Left forelimb (tissue), 1 donor: ENCODE measurements around the gene NT5DC2.

Source experiments
- DNase-seq: peaks from one replicate; pipeline ENCODE4 v3.0.0-alpha.2; 2018; ENCODE audit warnings: low spot score

Gene NT5DC2

DNA sequence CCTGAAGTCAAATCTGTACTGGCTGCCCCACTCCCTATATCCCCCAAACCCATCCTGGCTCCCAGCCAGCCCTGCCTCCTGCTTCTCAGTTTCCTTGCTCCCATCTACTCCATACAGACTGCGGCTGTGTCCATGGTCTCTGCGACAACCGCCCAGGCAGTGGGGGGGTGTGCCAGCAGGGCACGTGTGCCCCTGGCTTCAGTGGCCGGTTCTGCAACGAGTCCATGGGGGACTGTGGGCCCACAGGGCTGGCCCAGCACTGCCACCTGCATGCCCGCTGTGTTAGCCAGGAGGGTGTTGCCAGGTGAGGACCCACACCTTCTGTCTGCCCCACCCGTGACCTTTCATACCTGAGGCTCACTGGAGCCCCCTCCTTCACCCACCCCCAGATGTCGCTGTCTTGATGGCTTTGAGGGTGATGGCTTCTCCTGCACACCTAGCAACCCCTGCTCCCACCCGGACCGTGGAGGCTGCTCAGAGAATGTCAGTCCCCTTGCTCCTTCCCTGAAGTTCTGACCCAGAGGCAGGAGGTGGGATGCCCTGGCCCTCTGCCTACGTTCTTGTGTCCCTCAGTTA is 23.8 kb downstream of the NT5DC2 start:
- DNase-seq, result no peak

DNA sequence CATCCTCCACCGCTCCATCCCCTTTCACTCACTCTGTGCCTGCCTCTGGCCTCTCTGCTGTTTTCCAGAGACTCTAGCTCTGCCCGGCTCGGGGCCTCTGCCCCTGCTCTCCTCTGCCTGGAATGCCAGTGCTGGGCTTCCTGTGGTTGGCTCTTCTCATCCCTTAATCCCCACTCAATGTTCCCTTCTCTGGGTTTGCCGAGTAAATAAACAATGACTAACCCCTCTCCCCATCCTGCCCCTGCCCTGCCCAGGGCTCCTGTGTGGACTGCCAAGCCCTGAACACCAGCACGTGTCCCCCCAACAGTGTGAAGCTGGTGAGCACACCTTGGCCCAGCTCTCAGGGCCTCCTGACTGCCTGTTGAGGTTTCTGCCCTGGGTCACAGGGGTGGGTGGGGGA is 26.3 kb downstream of the NT5DC2 start:
- DNase-seq, result no peak

DNA sequence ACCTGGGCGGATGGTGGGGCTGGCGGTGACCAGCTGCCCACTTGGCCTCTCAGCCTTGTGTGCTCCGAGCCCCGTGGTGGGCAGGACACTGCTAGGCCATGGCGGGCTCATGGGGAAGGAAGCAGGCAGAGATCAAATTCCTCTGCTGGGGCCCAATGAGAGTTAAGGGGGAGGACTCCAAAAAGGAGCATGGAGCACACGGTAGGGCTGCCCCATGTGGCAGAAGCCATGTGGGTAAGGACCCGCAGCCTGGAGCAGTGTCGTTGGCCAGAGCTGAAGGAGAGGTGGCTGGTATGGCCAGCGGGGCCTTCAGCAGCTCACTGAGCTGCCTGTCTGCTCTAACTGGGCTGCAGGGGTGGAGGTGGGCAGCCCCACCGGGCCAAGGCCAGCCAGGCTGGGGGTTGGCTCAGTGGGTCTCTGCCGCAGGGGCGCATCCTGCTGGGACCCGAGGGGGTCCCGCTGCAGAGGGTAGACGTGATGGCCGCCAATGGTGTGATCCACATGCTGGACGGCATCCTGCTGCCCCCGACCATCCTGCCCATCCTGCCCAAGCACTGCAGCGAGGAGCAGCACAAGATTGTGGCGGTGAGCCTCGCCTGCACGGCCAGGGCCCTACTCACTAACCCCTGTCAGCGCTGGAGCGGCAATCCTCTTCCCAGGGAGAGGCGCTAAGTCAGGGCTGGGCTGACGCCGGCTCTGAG is 27.2 kb downstream of the NT5DC2 start:
- no peak for DNase-seq

DNA sequence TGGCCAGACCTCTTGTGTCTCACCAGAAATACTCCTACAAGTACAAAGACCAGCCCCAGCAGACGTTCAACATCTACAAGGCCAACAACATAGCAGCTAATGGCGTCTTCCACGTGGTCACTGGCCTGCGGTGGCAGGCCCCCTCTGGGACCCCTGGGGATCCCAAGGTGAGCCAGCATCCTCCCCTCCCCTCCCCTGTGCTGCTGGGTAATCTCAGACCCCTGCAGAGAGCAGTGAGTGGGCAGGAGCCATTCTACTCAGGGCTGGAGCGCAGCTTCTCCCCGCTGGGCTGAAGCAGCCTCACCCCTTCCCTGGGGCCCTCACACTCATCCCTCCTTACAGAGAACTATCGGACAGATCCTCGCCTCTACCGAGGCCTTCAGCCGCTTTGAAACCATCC is 28.7 kb downstream of the NT5DC2 start:
- no peak for DNase-seq

DNA sequence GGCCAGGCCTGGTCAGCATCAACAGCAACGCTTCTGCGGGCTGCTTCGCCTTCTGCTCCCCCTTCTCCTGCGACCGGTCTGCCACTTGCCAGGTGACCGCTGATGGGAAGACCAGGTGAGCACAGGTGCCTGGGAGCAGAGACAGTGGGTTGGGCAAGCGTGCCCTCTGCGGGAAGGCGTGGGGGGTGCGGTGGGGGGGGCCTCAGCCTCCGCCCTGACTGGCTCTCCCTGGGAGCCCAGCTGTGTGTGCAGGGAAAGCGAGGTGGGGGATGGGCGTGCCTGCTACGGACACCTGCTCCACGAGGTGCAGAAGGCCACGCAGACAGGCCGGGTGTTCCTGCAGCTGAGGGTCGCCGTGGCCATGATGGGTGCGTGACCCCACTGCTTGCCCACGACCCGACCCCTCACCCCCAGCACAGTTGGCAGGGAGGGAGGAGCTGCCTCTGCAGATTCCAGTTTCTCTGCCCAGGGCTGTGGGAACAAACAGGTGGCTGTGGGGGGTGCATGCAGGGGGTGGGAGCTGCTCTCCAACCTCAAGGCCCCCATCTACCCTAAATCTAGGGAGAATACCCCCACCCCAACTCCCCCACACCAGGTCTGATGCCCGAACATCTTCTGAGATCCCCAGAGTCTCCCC is 29.8 kb downstream of the NT5DC2 start:
- no peak for DNase-seq

DNA sequence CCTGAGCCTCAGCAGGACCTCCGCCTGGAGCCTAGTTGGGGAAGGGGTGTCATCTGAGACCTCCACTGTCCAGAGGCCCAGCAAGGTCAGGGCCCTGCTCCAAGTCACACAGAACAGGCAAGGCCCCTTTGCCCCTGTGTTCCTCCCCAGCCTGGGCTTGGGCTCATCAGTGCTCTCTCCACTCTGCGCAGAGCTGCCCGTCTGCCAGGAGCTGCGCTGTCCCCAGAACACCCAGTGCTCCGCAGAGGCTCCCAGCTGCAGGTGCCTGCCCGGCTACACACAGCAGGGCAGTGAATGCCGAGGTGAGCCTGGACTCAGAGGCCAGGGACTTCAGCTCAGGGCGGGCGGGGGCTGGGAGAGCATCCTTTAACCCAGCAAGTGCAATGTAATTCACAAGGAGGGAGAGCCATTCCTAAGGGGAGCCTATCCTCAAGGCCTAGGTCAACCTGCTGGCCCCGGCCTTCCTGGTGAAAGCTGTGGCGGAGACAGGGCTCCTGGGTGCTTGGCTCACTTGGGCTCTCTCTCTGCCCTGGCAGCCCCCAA is 30.8 kb downstream of the NT5DC2 start:
- DNase-seq, result no peak

DNA sequence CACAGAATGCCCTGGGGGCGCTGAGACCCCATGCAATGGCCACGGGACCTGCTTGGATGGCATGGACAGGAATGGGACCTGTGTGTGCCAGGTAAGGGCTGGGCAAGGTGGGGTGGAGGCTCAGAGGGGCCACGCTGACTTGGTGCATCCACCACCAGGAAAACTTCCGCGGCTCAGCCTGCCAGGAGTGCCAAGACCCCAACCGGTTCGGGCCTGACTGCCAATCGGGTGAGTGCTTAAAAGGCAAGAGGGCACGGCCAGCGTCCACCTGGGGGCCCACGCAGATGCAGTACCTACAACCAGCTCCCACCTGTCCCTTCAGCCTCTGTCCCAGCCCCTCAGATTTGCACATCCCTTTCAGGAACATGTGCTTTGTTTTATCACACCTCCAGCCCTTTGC is 31.7 kb downstream of the NT5DC2 start:
- DNase-seq, result no peak

DNA sequence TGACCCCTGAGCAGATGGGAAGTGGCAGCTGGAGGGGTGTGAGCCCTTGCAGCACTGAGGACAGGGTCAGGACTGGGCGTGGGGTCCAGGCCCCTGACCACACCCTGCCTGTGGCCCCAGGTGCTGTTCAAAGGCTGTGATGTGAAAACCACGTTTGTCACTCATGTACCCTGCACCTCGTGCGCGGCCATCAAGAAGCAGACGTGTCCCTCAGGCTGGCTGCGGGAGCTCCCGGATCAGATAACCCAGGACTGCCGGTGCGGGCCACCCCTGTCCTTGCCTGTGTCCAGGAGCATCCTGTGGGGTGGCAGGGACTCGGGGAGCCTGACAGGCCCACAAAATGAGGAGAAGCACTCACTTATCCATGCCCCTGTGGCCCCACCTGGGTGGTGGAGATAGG is 32.6 kb downstream of the NT5DC2 start:
- DNase-seq, result no peak

DNA sequence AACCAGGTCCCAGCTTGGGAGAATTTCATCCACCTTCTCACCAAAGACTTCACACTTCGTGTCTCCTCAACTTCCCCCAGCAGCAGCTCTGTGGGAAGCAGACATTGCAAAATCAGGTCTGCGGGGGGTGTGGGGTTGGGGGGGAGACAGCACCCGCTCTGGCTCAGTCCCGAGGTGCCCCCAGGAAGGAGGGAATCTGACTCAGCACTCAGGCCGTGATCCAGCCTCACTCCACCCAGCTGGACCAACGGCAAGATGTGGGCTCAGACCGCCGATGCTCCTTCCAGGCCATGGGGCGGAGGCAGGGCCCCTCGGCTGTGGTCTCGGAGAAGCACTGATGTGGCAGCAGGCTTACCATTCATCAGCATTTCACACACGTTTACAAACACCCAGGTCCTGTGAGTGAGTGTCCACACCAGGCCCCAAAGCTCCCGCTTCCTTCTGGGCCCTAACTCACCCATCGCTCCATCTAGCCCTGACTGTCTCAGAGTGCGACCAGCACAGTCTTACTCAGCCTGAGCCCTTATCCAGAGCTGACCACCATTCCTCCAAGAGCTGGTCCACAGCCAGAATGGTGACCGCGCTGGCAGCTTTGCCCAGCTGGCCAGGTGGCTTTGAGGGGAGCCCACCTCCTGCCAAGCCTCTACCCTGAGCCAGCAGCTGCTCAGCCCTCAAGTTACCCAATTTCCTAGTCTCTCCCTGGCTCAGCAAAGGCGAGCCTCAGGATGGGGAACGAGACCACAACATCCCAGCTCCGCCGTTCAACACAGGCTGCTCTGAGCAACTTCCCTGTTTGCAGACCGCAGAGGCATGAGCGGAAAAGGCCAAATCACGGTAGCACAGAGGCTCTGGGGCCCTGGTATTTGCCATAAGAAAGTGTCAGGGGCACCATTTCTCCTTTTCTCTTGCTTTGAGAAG is 35.3 kb downstream of the NT5DC2 start:
- DNase-seq, result no peak

DNA sequence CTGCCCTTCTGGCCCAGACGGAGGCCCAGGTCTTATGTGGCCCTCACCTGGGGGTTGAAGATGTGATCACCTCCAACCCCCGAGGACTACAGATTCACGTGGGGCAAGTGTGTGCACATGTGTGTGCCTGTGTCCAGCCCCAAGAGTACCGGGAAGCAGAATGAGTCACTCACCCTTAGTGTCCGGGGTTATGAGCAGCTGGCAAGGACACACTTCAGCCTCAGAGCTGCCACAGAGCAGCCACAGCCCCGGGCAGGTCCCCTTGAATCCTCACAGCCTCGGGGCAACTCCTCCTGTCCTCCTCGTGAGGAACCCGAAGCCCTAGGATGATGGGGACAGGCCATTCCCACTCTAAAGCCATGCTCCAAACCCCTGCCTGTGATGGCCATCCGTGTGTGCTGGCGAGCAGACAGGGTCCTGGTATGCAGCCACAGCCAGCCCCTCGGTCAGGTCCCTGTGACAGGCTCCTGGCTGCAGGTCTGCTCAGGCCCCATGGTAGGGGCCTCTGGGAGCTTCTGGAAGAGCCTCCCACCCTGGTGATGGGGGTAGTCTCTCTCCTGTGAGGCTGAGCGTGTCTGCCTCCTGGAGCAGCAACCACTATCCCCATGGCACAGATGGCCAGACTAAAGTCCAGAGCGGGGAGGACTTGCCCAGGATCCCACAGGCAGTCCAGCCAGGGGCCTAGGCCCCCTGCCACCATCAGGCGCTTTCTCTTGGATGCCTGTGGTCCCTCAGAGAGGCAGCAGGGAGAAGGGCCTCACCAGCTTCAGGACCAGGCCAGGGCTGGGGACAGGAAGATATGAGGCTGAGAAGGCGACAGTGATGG is 37.7 kb downstream of the NT5DC2 start:
- DNase-seq, result no peak

DNA sequence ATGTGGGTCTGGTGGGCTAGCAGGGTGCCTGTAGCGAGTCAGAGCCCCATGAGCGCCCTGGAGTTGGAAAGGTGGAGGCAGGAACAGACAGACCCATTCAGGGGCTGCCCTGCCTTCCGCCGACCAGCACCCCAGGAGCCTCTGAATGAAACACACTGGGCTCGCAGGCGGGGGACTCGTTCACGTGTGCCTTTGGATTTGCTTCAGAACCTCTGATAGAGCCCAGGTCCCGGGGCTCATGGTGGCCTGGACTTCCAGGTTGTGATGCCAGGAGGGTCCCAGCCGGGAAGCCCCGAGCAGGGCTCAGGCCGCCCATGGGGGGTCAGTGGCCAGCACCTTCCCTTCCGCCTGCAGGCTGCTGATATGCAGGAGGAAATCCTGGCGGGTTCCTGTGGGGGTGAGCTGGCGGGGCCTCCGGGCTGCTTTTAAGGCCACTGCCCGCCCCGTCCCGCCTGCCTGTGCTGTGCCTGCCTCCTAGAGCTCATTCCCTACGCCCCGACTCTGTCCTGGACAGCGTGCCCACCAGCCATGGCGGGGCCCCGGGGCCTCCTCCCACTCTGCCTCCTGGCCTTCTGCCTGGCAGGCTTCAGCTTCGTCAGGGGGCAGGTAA is 38.7 kb downstream of the NT5DC2 start, which contains the start of gene STAB1:
STAB1 (plus strand) TSS at position 453 of the 610 bp plus-strand sequence; CDS start at position 529, 76 bp downstream.
- DNase-seq, result no peak

DNA sequence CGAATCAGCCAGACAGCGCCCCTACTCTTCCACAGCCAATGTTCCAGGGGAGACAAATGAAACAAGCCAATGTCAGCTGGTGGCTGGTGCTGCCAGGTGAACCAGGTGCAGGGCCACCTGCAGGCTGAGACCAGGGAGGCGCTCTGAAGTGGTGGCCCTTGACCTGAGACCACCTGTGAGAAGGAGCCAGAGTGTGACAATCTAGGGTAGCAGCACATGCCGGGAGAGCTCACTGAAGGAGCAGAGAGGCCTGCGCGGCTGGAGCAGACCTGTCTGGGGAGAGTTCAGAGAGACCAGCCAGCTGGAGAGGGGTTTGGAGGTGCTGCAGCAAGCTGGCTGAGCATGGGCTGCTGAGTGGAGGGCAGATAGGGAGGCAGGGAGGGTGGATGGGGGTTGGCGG is 39.2 kb downstream of the NT5DC2 start:
- DNase-seq, result no peak

DNA sequence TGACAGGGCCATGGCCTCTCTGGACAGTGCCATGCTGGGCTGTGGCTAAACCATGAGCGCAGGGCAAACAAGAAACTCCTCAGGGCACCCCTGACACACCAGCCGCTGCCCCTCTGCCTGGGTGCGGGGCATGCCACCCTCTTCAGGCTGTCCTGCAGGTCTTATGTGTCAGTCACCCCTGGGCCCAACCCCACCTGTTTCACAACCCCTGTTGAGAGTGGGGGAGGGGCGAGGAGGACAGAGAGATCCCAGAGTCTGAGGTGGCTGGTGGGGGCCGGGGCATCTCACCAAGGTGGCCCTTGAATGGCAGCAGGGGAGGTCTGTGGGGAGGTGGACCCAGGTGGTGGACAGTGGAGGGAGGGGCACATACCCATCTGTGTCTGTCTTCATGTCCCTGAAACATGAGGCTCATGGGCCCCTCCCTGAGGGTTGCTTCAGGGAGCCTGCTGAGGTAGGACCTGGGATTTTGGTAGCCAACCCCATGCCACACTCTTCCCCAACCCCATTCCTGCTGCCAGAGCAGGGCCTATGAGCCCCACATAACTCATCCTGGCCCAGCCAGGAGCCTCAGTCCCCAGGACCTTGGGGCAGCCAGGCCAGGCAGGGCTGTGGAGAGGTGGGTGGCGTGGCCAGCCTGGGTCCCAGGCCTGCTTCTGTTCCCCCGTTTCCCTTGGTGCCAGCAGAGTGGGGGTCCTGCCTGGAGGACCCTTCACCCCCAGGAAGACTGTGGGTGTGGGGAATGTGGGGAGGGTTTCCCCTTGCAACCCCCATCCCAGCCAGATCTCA is 40.2 kb downstream of the NT5DC2 start:
- no peak for DNase-seq

DNA sequence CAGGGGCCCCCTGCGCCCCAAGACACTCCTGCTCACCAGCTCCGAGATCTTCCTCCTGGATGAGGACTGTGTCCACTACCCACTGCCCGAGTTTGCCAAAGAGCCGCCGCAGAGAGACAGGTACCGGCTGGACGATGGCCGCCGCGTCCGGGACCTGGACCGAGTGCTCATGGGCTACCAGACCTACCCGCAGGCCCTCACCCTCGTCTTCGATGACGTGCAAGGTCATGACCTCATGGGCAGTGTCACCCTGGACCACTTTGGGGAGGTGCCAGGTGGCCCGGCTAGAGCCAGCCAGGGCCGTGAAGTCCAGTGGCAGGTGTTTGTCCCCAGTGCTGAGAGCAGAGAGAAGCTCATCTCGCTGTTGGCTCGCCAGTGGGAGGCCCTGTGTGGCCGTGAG is 41.6 kb downstream of the NT5DC2 start:
- no peak for DNase-seq

DNA sequence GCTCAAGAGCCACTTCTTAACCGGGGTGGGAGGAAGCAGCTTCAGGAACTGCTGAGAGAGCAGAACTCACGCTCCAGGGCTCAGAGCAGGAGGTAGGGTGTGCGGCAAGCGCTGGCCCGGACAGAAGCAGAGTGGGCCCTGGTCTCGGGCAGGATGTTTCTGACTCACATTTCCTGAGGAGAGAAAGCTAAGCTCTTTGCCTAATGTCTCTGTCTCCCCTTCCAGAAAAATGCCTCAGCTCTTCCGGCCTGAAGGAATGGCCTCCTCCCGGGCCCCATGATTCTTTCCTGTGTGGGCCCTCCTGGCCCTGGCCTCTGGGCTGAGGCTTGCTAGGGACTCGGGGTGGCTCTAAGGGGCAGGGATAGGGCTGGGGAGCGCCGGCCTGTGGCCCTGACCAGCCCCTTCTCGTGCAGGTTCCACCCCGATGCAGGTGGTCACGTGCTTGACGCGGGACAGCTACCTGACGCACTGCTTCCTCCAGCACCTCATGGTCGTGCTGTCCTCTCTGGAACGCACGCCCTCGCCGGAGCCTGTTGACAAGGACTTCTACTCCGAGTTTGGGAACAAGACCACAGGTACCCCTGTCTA is 42.6 kb downstream of the NT5DC2 start:
- no peak for DNase-seq

DNA sequence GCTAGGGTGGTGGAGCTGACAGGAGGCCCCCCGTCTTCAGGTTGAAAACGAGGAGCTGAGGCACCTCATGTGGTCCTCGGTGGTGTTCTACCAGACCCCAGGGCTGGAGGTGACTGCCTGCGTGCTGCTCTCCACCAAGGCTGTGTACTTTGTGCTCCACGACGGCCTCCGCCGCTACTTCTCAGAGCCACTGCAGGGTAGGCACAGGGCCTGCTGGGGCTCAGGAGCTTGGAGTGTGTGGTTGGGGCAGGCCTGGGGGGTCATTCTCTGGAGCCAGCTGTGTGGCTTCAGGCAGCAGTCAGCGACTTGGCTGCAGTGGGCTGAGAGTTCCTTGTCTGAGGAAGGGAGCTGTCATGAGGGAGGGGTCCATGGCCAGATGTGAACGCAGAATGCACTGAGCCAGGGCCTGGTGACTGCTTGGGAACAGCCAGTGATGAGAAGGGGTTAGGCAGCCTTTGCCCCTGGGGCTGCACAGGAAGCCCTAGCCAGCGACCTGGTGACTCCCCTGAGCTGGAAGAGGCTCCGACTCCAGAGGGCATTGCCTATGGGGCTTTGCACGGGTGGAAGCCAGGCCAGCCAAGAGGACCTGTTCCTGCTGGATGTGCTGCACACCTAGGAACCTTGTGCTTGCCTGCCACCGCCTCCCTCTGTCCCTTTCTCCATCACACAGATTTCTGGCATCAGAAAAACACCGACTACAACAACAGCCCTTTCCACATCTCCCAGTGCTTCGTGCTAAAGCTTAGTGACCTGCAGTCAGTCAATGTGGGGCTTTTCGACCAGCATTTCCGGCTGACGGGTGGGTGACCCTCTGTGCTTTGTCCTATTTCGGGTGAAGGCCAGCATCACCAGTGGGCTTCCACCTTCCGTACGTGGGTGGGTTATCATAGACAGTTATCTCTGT is 43.4 kb downstream of the NT5DC2 start:
- no peak for DNase-seq

DNA sequence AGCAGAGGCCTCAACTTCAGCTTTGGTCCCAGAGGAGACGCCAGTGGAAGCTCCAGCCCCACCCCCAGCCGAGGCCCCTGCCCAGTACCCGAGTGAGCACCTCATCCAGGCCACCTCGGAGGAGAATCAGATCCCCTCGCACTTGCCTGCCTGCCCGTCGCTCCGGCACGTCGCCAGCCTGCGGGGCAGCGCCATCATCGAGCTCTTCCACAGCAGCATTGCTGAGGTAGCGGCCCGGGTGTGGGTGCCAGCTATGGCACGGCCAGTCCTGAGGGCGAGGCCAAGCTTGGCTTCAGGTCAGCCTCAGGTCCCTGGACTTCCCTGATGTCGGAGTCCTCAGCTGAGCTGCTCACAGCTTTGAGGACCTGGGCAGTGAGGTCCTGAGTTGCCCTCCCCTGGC is 44.2 kb downstream of the NT5DC2 start:
- no peak for DNase-seq

DNA sequence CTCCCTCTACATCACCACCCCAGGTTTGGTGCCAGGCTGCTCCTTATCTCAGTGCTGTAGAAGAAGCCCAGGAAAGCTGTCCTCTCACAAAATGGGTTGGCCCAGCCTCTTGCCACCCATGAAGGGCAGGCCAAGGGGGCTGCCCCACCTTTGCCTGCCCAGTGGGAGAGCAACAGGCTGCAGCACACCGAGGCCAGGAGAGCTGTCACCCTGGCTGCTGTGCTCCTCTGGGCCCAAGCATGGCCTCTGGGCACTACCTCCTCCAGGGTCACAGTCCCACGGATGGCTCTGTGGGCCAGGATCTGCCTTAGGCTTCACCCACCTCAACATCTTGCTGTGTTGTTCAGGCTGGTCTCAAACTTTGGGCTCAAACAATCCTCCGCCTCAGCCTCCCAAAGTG is 44.9 kb downstream of the NT5DC2 start:
- no peak for DNase-seq
